Body of pancreas (tissue), 4 donors: Measurements from ENCODE around the gene DYDC1. TPM values are rescaled to one million over a fixed set of nuclear protein-coding genes. Genes with fewer than 3 reads are reported as not detected.

Experiments
- ATAC-seq: fragments of 150-250 bp; one replicate; pipeline ENCODE4 v1.9.1; 2016
- DNase-seq, 4 donors: peaks; one replicate each; pipeline ENCODE4 v3.0.0-alpha.2; 2019
- H3K27ac ChIP-seq, 4 donors: fragments of 200-600 bp; sonication (generic); 1 replicate in 3 of 4; 2 replicates in 1 of 4; pipeline versions ENCODE4 v1.5.1 to v1.6.1; 2016 to 2019; ENCODE audit warnings: mild to moderate bottlenecking in 1 of 4, mixed read lengths in 1 of 4, moderate library complexity in 1 of 4
- H3K27me3 ChIP-seq, 2 donors: fragments of 200-600 bp; sonication (generic); one replicate each; pipeline ENCODE4 v1.6.0; 2016; ENCODE audit warnings: mild to moderate bottlenecking in 1 of 2
- H3K36me3 ChIP-seq, 2 donors: fragments of 200-600 bp; sonication (generic); replicated peaks in 1 of 2; 2 replicates each; pipeline ENCODE4 v1.5.1; 2016; ENCODE audit warnings: low read depth in 2 of 2; ENCODE audit not compliant: insufficient read depth in 1 of 2
- H3K4me1 ChIP-seq: fragments of 200-600 bp; sonication (generic); one replicate; pipeline ENCODE4 v1.6.0; 2016
- H3K4me3 ChIP-seq, 2 donors: fragments of 200-600 bp; sonication (generic); 1 replicate in 1 of 2; 2 replicates in 1 of 2; pipeline ENCODE4 v1.5.1; 2016 to 2019
- H3K9me3 ChIP-seq, 3 donors: fragments of 200-600 bp; sonication (generic); 1 replicate in 2 of 3; 2 replicates in 1 of 3; pipeline ENCODE4 v1.5.1; 2016
- POLR2A ChIP-seq, 3 donors: fragments of 450-650 bp; IDR thresholded peaks; one replicate each; pipeline ENCODE4 v1.6.1; 2016; ENCODE audit warnings: antibody characterized with exemption in 3 of 3, mild to moderate bottlenecking in 2 of 3
- WGBS, 2 donors: methylation state at CpG; one replicate each; pipeline ENCODE4 v1.1.5; 2017; 5-methylcytosine and 5-hydroxymethylcytosine counted together
- intact Hi-C: fragments of 100-400 bp; cut with DNase I; formaldehyde crosslinking; loops from one replicate; pipeline ENCODE4 v1.15.1; 2023
- total RNA-seq, 2 donors: library from RNA; depleted of rRNA; stranded (reverse); fragments of >200 nt; gene quantifications; one replicate each; pipeline ENCODE4 v1.1.0, GENCODE V29; 2016
- TF ChIP-seq, protein P1 (sequence below), 7 experiments: fragments of 450-650 bp in 4 of 7; fragments of 200-600 bp in 3 of 7; sonication (generic) in 3 of 7; IDR thresholded peaks; one replicate each; pipeline ENCODE4 v1.5.1; 2016 to 2019; ENCODE audit warnings: antibody characterized with exemption in 7 of 7

Gene DYDC1
- total RNA-seq, 2 donors from 2014 or later, result not detected

DNA sequence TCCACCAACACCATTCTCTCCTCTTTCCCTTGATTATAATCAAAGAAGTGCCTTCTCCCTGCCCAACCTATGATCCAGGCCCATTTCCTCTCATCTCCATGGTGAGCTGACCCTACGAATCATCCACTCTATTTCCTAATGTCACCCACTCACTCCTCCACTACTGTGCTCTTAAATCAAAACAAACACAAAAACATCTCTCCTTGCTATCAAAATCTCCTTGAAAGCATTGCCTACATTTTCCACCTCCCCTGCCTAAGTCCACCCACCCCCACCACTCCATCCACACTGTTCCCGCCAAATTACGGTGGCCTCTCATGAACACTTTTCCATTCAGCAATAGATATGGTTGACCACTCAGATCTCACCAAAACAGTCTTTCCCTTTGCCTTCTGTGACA is 5.3 kb downstream of the DYDC1 start:
- no peaks in the 10 kb centered on the region for H3K36me3 ChIP-seq
- ATAC-seq, result no peak
- intact Hi-C loops, result no loop called here
- peaks cover 2% of the 10 kb centered on the region for H3K4me1 ChIP-seq
- no peaks in the 10 kb centered on the region for H3K9me3 ChIP-seq
- H3K4me3 ChIP-seq, result no peak overlapping the region
- 95 to 96% methylated on average over 3 of the region's 3 CpGs for WGBS, 2 donors
- DNase-seq, result no peak
- no peaks in the 10 kb centered on the region for H3K27me3 ChIP-seq
- TF ChIP-seq POLR2A (IDR thresholded peaks at IDR 0.05), result no peak
- TF ChIP-seq, protein P1, sequence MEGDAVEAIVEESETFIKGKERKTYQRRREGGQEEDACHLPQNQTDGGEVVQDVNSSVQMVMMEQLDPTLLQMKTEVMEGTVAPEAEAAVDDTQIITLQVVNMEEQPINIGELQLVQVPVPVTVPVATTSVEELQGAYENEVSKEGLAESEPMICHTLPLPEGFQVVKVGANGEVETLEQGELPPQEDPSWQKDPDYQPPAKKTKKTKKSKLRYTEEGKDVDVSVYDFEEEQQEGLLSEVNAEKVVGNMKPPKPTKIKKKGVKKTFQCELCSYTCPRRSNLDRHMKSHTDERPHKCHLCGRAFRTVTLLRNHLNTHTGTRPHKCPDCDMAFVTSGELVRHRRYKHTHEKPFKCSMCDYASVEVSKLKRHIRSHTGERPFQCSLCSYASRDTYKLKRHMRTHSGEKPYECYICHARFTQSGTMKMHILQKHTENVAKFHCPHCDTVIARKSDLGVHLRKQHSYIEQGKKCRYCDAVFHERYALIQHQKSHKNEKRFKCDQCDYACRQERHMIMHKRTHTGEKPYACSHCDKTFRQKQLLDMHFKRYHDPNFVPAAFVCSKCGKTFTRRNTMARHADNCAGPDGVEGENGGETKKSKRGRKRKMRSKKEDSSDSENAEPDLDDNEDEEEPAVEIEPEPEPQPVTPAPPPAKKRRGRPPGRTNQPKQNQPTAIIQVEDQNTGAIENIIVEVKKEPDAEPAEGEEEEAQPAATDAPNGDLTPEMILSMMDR (IDR thresholded peaks at IDR 0.05), result no peak
- no peak overlapping the region for H3K27ac ChIP-seq

DNA sequence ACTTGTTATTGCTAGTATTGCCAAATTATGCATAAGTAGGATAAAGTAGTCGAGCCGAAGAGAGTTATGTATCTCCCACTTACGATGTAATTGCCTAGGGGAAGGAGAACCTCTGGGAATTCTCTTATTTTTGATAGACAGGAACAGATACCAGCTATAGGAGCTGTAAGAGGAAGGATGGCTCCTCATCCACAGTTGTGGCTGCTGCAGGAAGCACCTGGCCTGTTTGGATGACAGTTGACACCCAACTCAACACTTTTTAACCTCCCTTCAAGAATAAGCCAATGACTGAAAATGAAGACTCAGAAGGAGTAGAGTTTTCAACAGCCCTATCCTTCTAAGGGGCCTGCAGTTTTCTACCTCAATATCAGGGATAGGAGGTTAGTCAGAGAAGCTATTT is 6.3 kb downstream of the DYDC1 start:
- Histone ChIP-seq H3K9me3 (no peaks in the 10 kb centered on the region), H3K27ac (no peak overlapping the region), H3K4me3 (no peak overlapping the region), H3K36me3 (no peaks in the 10 kb centered on the region), H3K4me1 (no peaks in the 10 kb centered on the region), H3K27me3 (no peaks in the 10 kb centered on the region)
- intact Hi-C loops, result no loop called here
- DNase-seq (no peak), ATAC-seq (no peak)
- WGBS, 2 donors, result 84 to 85% methylated on average over 3 of the region's 3 CpGs
- TF ChIP-seq POLR2A (IDR thresholded peaks at IDR 0.05), result no peak
- TF ChIP-seq, protein P1 (IDR thresholded peaks at IDR 0.05), result no peak

DNA sequence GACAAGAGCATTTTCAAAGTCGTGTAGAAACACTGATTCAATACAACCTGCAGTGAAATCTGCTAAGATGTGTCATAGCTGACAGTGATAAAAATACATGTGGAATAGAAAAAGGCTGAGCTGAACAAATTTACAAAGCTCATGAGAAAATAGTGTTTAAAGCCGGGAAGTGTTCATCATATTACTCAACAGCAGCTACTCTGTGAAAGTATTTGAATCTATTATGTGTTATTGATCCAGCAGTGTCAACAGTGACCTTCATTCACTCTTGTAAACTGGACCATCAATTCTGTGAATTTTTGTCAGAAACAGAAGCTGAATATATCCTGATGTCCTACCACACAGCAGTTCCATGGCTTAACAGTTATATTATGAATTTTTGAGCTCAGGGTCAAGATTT is 11.6 kb downstream of the DYDC1 start:
- Histone ChIP-seq H3K36me3 (no peaks in the 10 kb centered on the region), H3K9me3 (no peaks in the 10 kb centered on the region), H3K4me3 (no peak overlapping the region), H3K27me3 (no peaks in the 10 kb centered on the region), H3K27ac (no peak overlapping the region), H3K4me1 (no peaks in the 10 kb centered on the region)
- DNase-seq, result no peak
- no peak for ATAC-seq
- intact Hi-C loops, result no loop called here
- WGBS, 2 donors, result 38 to 43% methylated on average over 2 of the region's 2 CpGs
- TF ChIP-seq, protein P1 (IDR thresholded peaks at IDR 0.05), result no peak
- no peak for TF ChIP-seq POLR2A (IDR thresholded peaks at IDR 0.05)

DNA sequence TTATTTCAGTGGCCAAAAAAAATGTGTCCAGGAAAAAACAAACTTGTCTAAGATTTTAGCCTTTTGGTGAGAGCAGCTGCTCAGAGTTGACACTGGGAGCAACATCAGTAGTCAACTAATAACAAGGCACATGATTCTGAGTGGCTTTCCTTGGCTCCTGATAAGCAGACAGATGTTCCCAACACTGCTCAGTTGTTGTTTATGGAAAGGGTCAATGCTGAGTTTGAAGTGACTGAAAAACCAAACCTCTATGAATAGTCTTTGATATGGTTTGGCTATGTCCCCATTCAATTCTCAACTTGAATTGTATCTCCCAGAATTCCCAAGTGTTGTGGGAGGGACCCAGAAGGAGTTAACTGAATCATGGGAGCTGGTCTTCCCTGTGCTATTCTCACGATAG is 12.3 kb downstream of the DYDC1 start:
- TF ChIP-seq, protein P1 (IDR thresholded peaks at IDR 0.05), result no peak
- TF ChIP-seq POLR2A (IDR thresholded peaks at IDR 0.05), result no peak
- DNase-seq, result no peak
- WGBS, 2 donors, result 50 to 67% methylated on average over 1 of the region's 1 CpG
- Histone ChIP-seq H3K9me3 (no peaks in the 10 kb centered on the region), H3K27ac (no peak overlapping the region), H3K27me3 (no peaks in the 10 kb centered on the region), H3K36me3 (no peaks in the 10 kb centered on the region), H3K4me3 (no peak overlapping the region), H3K4me1 (no peaks in the 10 kb centered on the region)
- ATAC-seq, result no peak
- intact Hi-C loops, result no loop called here

DNA sequence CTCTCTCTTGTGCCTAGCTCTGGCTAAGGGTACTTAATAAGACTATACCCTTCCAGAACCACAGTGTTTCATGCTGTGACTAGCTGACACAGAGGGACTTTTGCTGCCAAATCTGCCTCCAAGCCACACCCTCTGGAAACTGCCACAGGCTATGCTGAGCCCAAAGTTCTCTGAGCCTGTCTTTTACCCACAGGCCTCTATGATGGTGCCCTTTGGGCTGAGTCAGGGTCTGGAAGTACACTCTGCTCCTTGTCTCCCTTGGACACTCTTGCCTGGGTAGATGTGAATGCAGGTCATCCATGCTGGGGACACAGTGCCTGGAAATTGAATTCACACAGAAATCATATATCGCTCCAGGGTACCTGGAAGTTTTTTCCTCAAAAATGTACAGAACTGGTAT is 22.6 kb downstream of the DYDC1 start:
- H3K4me1 ChIP-seq, result no peaks in the 10 kb centered on the region
- H3K27ac ChIP-seq, result no peak overlapping the region
- intact Hi-C loops, result no loop called here
- ATAC-seq, result no peak
- WGBS, 2 donors, result 100% methylated on average over 1 of the region's 1 CpG
- H3K4me3 ChIP-seq, result no peak overlapping the region
- no peaks in the 10 kb centered on the region for H3K9me3 ChIP-seq
- TF ChIP-seq POLR2A (IDR thresholded peaks at IDR 0.05), result no peak
- H3K36me3 ChIP-seq, result no peaks in the 10 kb centered on the region
- DNase-seq, result no peak
- H3K27me3 ChIP-seq, result no peaks in the 10 kb centered on the region
